Amniotic epithelial cell (primary cell): Measurements from ENCODE around the gene NT5E.

Experiments
- DNase-seq: peaks from one replicate; pipeline ENCODE4 v3.0.0-alpha.2; 2010; ENCODE audit warnings: low read depth

The NT5E gene

GRCh38 chr6:85449818-85450759 is at the start of gene NT5E:
Gene NT5E (plus strand): TSS chr6:85450083. CDS start chr6:85450140, 57 bp downstream.
- DNase-seq: peak; percentile 55

- DNase-seq: no peak
Measured at GRCh38 chr6:85400331-85400730, 49.6 kb upstream of the NT5E start.

GRCh38 chr6:85401186-85402021 is 48.5 kb upstream of the NT5E start:
- DNase-seq: no peak

- DNase-seq: no peak
Measured at GRCh38 chr6:85402071-85402470, 47.8 kb upstream of the NT5E start.

GRCh38 chr6:85402922-85403321 is 47.0 kb upstream of the NT5E start:
- DNase-seq: peak; percentile 29

GRCh38 chr6:85403331-85404015 is 46.4 kb upstream of the NT5E start:
- peak; percentile 87 for DNase-seq

GRCh38 chr6:85404016-85404563 is 45.8 kb upstream of the NT5E start:
- DNase-seq: peak; percentile 24

- peak; percentile 95 for DNase-seq
Measured at GRCh38 chr6:85404564-85405174, 45.2 kb upstream of the NT5E start.

GRCh38 chr6:85405175-85405852 is 44.6 kb upstream of the NT5E start:
- DNase-seq: no peak

- no peak for DNase-seq
Measured at GRCh38 chr6:85405853-85406198, 44.1 kb upstream of the NT5E start.

GRCh38 chr6:85406641-85407075 is 43.2 kb upstream of the NT5E start:
- no peak for DNase-seq

GRCh38 chr6:85408039-85408438 is 41.8 kb upstream of the NT5E start:
- DNase-seq: no peak

- no peak for DNase-seq
Measured at GRCh38 chr6:85412911-85413430, 36.9 kb upstream of the NT5E start.

GRCh38 chr6:85416049-85416448 is 33.8 kb upstream of the NT5E start:
- DNase-seq: peak; percentile 70

GRCh38 chr6:85416766-85417165 is 33.1 kb upstream of the NT5E start:
- DNase-seq: no peak

- peak; percentile 42 for DNase-seq
Measured at GRCh38 chr6:85417336-85417735, 32.5 kb upstream of the NT5E start.

GRCh38 chr6:85418059-85418458 is 31.8 kb upstream of the NT5E start:
- peak; percentile 81 for DNase-seq

- DNase-seq: peak; percentile 21
Measured at GRCh38 chr6:85419046-85419759, 30.7 kb upstream of the NT5E start.

- no peak for DNase-seq
Measured at GRCh38 chr6:85420551-85420950, 29.3 kb upstream of the NT5E start.

- DNase-seq: no peak
Measured at GRCh38 chr6:85421181-85421580, 28.7 kb upstream of the NT5E start.
